Measurements from ENCODE around the gene SRGAP3. TPM values are rescaled to one million over a fixed set of nuclear protein-coding genes. Genes with fewer than 3 reads are reported as not detected.

SRGAP3 gene
- total and polyA plus RNA-seq, 2 donors: 3.9 to 4.4 TPM

DNA sequence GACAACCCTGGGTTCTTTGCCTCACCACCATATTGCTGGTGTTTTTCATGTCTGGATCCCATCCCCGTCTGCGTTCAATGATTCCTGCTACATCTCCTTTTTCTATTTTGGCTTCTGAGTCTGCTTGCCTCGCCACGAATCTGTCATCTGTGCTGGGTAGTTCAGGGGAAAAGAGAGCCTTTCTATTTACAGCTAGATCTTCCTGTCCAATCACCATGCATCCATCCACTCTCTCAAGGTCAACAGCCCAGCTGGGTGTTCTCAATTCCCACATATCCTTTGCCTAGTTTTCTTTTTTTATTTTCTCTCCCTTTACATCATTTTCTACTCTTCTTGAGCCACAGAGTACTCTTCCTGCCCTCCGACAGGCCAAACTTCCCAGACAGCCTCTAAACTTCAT lies 181.4 kb downstream of the SRGAP3 start:
- H3K4me3 ChIP-seq (ENCODE audit: low read length in 2 of 2): no peak overlapping the region
- H3K27ac ChIP-seq (ENCODE audit: low read depth in 1 of 2, low read length in 1 of 2): no peak overlapping the region
- H3K4me1 ChIP-seq (ENCODE audit: control insufficient read depth in 2 of 2, insufficient read depth in 2 of 2, low read length in 2 of 2): no peaks in the 10 kb centered on the region
- H3K9me3 ChIP-seq (ENCODE audit: control insufficient read depth in 2 of 2, insufficient read depth in 1 of 2, low read length in 1 of 2): no peaks in the 10 kb centered on the region
- no peaks in the 10 kb centered on the region for H3K27me3 ChIP-seq (ENCODE audit: control insufficient read depth in 2 of 2, insufficient read depth in 1 of 2, low read length in 1 of 2)
- no peak for DNase-seq (ENCODE audit: low read depth in 6 of 9, low spot score in 9 of 9)
- no peaks in the 10 kb centered on the region for H3K36me3 ChIP-seq (ENCODE audit: control insufficient read depth in 2 of 2, insufficient read depth in 2 of 2, low read length in 1 of 2)
- 94% methylated on average over 5 of the region's 5 CpGs for WGBS

DNA sequence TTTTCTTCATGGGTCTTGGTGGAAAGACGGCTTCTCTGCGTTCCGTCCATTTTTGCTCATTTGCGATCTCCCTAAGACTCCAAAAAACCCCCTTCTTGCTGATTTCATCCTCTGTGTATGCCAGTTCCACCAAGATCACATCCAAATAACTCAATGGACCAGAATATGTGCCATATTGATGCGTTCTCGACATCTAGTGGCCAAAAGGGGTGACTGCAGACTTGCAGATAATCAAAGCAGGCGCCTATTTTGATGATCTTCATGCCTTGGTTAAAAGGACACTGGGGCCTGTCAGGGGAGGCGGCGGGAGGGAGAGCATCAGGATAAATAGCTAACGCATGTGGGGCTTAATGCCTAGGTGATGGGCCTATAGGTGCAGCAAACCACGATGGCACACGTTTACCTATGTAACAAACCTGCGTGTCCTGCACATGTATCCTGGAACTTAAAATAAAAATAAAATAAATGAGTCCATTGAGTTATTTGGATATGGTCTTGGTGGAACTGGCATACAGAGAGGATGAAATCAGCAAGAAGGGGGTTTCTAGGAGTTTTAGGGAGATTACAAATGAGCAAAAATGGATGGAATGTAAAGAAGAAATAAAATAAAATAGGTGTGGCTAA lies 182.0 kb downstream of the SRGAP3 start:
- Histone ChIP-seq H3K9me3 (ENCODE audit: control insufficient read depth in 2 of 2, insufficient read depth in 1 of 2, low read length in 1 of 2) (no peaks in the 10 kb centered on the region), H3K36me3 (ENCODE audit: control insufficient read depth in 2 of 2, insufficient read depth in 2 of 2, low read length in 1 of 2) (no peaks in the 10 kb centered on the region), H3K27me3 (ENCODE audit: control insufficient read depth in 2 of 2, insufficient read depth in 1 of 2, low read length in 1 of 2) (no peaks in the 10 kb centered on the region), H3K27ac (ENCODE audit: low read depth in 1 of 2, low read length in 1 of 2) (no peak overlapping the region), H3K4me1 (ENCODE audit: control insufficient read depth in 2 of 2, insufficient read depth in 2 of 2, low read length in 2 of 2) (no peaks in the 10 kb centered on the region), H3K4me3 (ENCODE audit: low read length in 2 of 2) (no peak overlapping the region)
- WGBS: 64% methylated on average over 13 of the region's 13 CpGs
- DNase-seq (ENCODE audit: low read depth in 6 of 9, low spot score in 9 of 9): peak in 8 of 9 donors; percentile 4 to 52 (median 12)

DNA sequence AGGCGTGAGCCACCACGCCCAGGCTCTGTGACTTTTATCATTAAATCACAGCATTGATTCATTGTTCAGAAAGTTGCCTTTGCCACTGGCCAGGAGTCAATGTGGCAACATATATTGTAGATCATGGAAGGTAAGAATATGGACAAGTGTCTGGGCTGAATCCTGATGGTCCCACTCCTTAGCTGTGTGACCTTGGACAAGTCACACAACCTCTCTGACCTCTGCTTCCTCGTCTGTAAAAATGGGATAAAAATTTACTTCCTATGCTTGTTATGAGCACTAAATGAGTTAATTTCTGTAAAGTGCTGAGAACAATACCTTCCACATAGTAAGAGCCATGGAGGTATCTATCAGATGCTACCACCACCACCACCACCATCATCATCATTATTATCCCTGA lies 182.7 kb downstream of the SRGAP3 start:
- Histone ChIP-seq H3K27ac (ENCODE audit: low read depth in 1 of 2, low read length in 1 of 2) (no peak overlapping the region), H3K27me3 (ENCODE audit: control insufficient read depth in 2 of 2, insufficient read depth in 1 of 2, low read length in 1 of 2) (no peaks in the 10 kb centered on the region), H3K4me1 (ENCODE audit: control insufficient read depth in 2 of 2, insufficient read depth in 2 of 2, low read length in 2 of 2) (no peaks in the 10 kb centered on the region), H3K4me3 (ENCODE audit: low read length in 2 of 2) (no peak overlapping the region), H3K36me3 (ENCODE audit: control insufficient read depth in 2 of 2, insufficient read depth in 2 of 2, low read length in 1 of 2) (no peaks in the 10 kb centered on the region), H3K9me3 (ENCODE audit: control insufficient read depth in 2 of 2, insufficient read depth in 1 of 2, low read length in 1 of 2) (no peaks in the 10 kb centered on the region)
- WGBS: 97% methylated on average over 3 of the region's 3 CpGs
- DNase-seq (ENCODE audit: low read depth in 6 of 9, low spot score in 9 of 9): no peak

DNA sequence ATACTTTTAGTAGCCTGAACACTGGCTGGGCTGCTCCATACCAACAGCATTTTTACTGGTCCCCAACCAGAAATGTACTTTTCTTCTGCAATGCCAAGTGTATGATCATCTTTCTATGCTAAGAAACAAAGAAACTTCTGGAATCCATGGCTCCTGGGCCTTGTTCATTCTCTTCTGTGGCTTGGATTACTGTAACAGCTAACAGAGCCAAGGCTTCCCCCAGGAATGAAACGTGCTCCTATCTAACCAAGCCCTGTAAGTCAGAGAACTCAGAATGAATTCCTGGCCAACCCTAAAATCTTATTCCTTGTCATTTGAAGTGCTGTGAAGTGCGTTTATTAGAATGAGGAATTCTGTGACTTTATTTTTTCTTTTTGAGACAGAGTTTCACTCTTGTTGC lies 183.3 kb downstream of the SRGAP3 start:
- DNase-seq (ENCODE audit: low read depth in 6 of 9, low spot score in 9 of 9): no peak
- no peaks in the 10 kb centered on the region for H3K9me3 ChIP-seq (ENCODE audit: control insufficient read depth in 2 of 2, insufficient read depth in 1 of 2, low read length in 1 of 2)
- H3K27ac ChIP-seq (ENCODE audit: low read depth in 1 of 2, low read length in 1 of 2): no peak overlapping the region
- no peaks in the 10 kb centered on the region for H3K36me3 ChIP-seq (ENCODE audit: control insufficient read depth in 2 of 2, insufficient read depth in 2 of 2, low read length in 1 of 2)
- H3K4me1 ChIP-seq (ENCODE audit: control insufficient read depth in 2 of 2, insufficient read depth in 2 of 2, low read length in 2 of 2): no peaks in the 10 kb centered on the region
- WGBS: 89% methylated on average over 2 of the region's 2 CpGs
- no peak overlapping the region for H3K4me3 ChIP-seq (ENCODE audit: low read length in 2 of 2)
- H3K27me3 ChIP-seq (ENCODE audit: control insufficient read depth in 2 of 2, insufficient read depth in 1 of 2, low read length in 1 of 2): no peaks in the 10 kb centered on the region

DNA sequence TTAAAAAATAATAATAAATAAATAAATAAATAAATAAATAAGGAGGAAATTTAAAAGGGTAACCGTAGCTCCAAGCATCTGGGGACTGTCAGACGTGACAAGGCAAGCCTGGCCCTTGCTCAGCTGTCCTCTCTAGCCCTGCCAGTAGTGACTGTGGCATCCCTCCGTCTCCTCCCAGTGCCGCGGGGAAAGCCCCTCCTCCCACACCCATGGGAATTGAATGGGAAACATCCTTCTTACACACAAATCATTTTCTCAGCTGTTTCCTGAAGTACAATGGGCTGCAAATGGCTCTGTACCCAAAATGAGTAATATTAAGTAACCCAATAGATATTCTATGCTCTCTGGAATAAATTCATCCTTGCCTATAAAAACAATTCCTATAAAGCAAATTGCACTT lies 184.6 kb downstream of the SRGAP3 start:
- WGBS: 82% methylated on average over 5 of the region's 5 CpGs
- Histone ChIP-seq H3K36me3 (ENCODE audit: control insufficient read depth in 2 of 2, insufficient read depth in 2 of 2, low read length in 1 of 2) (no peaks in the 10 kb centered on the region), H3K9me3 (ENCODE audit: control insufficient read depth in 2 of 2, insufficient read depth in 1 of 2, low read length in 1 of 2) (no peaks in the 10 kb centered on the region), H3K4me3 (ENCODE audit: low read length in 2 of 2) (no peak overlapping the region), H3K27ac (ENCODE audit: low read depth in 1 of 2, low read length in 1 of 2) (no peak overlapping the region), H3K27me3 (ENCODE audit: control insufficient read depth in 2 of 2, insufficient read depth in 1 of 2, low read length in 1 of 2) (no peaks in the 10 kb centered on the region), H3K4me1 (ENCODE audit: control insufficient read depth in 2 of 2, insufficient read depth in 2 of 2, low read length in 2 of 2) (no peaks in the 10 kb centered on the region)
- DNase-seq (ENCODE audit: low read depth in 6 of 9, low spot score in 9 of 9): no peak

DNA sequence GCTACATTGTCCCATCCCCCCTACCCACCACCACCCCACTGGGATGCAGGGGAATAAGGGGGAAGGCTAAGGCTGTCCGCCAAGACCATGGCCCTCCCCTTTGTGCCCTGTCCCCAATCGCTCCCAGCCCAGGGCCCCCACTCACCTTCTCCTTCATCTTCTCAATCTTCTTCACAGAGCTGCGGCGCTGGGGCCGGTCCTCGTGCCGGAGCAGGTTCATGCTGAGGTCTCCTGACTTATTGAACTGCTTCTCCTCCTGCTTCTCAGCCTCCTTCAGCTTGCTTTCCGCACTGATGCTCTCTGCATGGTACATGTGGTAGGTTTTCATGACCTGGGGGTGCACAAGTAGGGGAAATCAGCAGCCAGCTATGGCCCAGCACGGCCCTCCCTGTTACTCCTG lies 185.2 kb downstream of the SRGAP3 start:
- Histone ChIP-seq H3K36me3 (ENCODE audit: control insufficient read depth in 2 of 2, insufficient read depth in 2 of 2, low read length in 1 of 2) (no peaks in the 10 kb centered on the region), H3K4me3 (ENCODE audit: low read length in 2 of 2) (no peak overlapping the region), H3K4me1 (ENCODE audit: control insufficient read depth in 2 of 2, insufficient read depth in 2 of 2, low read length in 2 of 2) (no peaks in the 10 kb centered on the region), H3K9me3 (ENCODE audit: control insufficient read depth in 2 of 2, insufficient read depth in 1 of 2, low read length in 1 of 2) (no peaks in the 10 kb centered on the region), H3K27me3 (ENCODE audit: control insufficient read depth in 2 of 2, insufficient read depth in 1 of 2, low read length in 1 of 2) (no peaks in the 10 kb centered on the region), H3K27ac (ENCODE audit: low read depth in 1 of 2, low read length in 1 of 2) (no peak overlapping the region)
- 96% methylated on average over 9 of the region's 9 CpGs for WGBS
- no peak for DNase-seq (ENCODE audit: low read depth in 6 of 9, low spot score in 9 of 9)

DNA sequence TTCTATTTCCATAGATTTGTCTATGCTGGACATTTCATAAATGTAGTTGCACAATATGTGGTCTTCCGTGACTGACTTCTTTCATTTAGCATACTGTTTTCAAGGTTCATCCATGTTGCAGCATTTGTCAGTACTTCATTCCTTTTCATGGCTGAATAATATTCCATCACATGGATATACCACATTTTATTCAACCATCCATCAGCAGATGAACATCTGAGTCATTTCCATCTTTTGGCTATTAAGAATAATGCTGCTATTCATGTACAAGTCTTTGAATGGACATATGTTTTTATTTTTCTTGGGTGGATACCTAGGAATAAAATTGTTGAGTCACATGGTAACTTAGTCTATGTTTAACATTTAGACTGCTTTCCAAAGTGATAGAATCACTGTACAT lies 186.9 kb downstream of the SRGAP3 start:
- no peak for DNase-seq (ENCODE audit: low read depth in 6 of 9, low spot score in 9 of 9)
- Histone ChIP-seq H3K4me3 (ENCODE audit: low read length in 2 of 2) (no peak overlapping the region), H3K27ac (ENCODE audit: low read depth in 1 of 2, low read length in 1 of 2) (no peak overlapping the region), H3K27me3 (ENCODE audit: control insufficient read depth in 2 of 2, insufficient read depth in 1 of 2, low read length in 1 of 2) (no peaks in the 10 kb centered on the region), H3K9me3 (ENCODE audit: control insufficient read depth in 2 of 2, insufficient read depth in 1 of 2, low read length in 1 of 2) (no peaks in the 10 kb centered on the region), H3K36me3 (ENCODE audit: control insufficient read depth in 2 of 2, insufficient read depth in 2 of 2, low read length in 1 of 2) (no peaks in the 10 kb centered on the region), H3K4me1 (ENCODE audit: control insufficient read depth in 2 of 2, insufficient read depth in 2 of 2, low read length in 2 of 2) (no peaks in the 10 kb centered on the region)
- 93% methylated on average over 1 of the region's 1 CpG for WGBS

DNA sequence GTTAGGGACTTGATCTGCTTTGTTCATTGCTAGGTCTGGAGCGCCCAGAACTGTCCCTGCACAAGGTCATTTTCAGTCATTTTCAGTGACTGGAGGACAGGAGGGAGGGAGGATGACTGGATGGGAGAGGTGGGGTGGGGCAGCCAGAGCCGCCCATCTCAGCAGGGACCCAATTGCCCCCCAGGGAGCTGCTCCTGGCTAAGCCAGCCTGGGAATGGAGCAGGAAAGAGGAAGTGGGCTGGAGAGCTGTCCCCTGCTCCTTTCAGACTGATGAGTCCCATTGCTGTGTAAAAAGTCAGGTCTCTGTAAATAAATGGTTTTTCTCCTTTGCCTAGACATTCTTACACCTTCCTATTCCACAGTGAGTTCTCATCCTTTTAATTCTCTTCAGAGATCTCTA lies 187.8 kb downstream of the SRGAP3 start:
- H3K36me3 ChIP-seq (ENCODE audit: control insufficient read depth in 2 of 2, insufficient read depth in 2 of 2, low read length in 1 of 2): no peaks in the 10 kb centered on the region
- H3K4me3 ChIP-seq (ENCODE audit: low read length in 2 of 2): no peak overlapping the region
- no peak for DNase-seq (ENCODE audit: low read depth in 6 of 9, low spot score in 9 of 9)
- no peak overlapping the region for H3K27ac ChIP-seq (ENCODE audit: low read depth in 1 of 2, low read length in 1 of 2)
- 98% methylated on average over 2 of the region's 2 CpGs for WGBS
- H3K9me3 ChIP-seq (ENCODE audit: control insufficient read depth in 2 of 2, insufficient read depth in 1 of 2, low read length in 1 of 2): no peaks in the 10 kb centered on the region
- H3K27me3 ChIP-seq (ENCODE audit: control insufficient read depth in 2 of 2, insufficient read depth in 1 of 2, low read length in 1 of 2): no peaks in the 10 kb centered on the region
- H3K4me1 ChIP-seq (ENCODE audit: control insufficient read depth in 2 of 2, insufficient read depth in 2 of 2, low read length in 2 of 2): no peaks in the 10 kb centered on the region

DNA sequence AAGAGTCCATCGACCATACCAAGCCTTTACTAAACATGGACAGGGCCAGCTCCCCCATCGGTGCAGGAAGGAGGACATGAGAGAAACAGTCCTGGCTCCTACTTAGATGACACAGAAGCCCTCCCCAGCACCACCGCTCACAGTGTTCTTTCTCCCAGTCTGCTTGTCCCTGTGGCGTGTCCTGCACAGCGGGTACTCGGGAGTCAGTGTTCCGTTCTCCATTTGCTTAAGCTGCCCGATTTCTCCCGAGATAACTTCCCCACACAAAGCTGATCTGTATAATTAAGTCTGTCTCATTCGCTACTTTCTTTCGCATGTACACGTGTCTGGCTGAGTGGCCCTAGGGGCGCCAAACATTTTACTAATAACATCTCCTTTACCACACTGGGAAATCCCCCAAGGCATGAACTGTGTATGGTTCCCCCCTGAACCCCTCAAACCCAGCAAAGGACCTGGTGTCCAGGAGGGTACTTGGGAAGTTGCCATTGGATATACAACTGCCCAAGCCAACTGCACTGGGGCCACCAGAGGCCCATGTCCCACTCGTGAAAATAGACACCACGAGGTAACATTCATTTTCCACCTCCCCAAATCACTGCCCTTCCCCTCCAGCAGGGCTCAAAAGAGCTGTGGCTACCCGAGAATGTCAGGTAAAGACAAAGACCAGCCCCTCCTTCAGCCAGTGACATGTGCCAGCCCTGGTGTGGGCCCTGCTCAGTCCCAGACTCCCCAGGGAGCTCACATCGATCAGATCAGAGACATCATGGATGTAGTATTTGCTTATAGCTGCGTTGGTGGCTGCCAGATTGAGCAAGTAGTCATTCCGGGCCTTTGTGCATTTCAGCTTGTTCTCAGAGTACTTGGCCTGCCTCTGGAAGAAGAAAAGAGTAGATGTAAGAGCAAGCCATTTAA lies 189.7 kb downstream of the SRGAP3 start:
- Histone ChIP-seq H3K36me3 (ENCODE audit: control insufficient read depth in 2 of 2, insufficient read depth in 2 of 2, low read length in 1 of 2) (no peaks in the 10 kb centered on the region), H3K4me1 (ENCODE audit: control insufficient read depth in 2 of 2, insufficient read depth in 2 of 2, low read length in 2 of 2) (no peaks in the 10 kb centered on the region), H3K9me3 (ENCODE audit: control insufficient read depth in 2 of 2, insufficient read depth in 1 of 2, low read length in 1 of 2) (no peaks in the 10 kb centered on the region), H3K27ac (ENCODE audit: low read depth in 1 of 2, low read length in 1 of 2) (no peak overlapping the region), H3K4me3 (ENCODE audit: low read length in 2 of 2) (no peak overlapping the region), H3K27me3 (ENCODE audit: control insufficient read depth in 2 of 2, insufficient read depth in 1 of 2, low read length in 1 of 2) (no peaks in the 10 kb centered on the region)
- 95% methylated on average over 19 of the region's 19 CpGs for WGBS
- no peak for DNase-seq (ENCODE audit: low read depth in 6 of 9, low spot score in 9 of 9)

Data from thymus (tissue), 11 donors.